HepG2 (cell line): ENCODE data around the gene UBXN6. TPM values are rescaled to one million over a fixed set of nuclear protein-coding genes. Genes with fewer than 3 reads are reported as not detected.

Experiments
- CC2D1A ChIP-seq: sonication (generic); formaldehyde crosslinking; IDR thresholded peaks from 2 replicates; pipeline ENCODE4 v1.8.1; 2023; ENCODE audit warnings: mild to moderate bottlenecking, missing genetic modification reagents
- CREB1 ChIP-seq, 2 experiments: fragments of 450-650 bp in 1 of 2; IDR thresholded peaks; 2 replicates each; pipeline ENCODE4 v1.6.1; 2016 to 2017; ENCODE audit warnings: control low read depth in 1 of 2, mild to moderate bottlenecking in 1 of 2, missing compliant biosample characterization in 1 of 2, missing genetic modification characterization in 1 of 2
- FOXA3 ChIP-seq: IDR thresholded peaks from 2 replicates; pipeline ENCODE4 v1.6.1; 2016; ENCODE audit warnings: missing genetic modification reagents, missing compliant biosample characterization
- GPN1 ChIP-seq: sonication (generic); formaldehyde crosslinking; IDR thresholded peaks from 2 replicates; pipeline ENCODE4 v1.5.1; 2020; ENCODE audit warnings: missing genetic modification reagents, borderline replicate concordance
- HNRNPLL ChIP-seq: fragments of 200-400 bp; formaldehyde crosslinking; IDR thresholded peaks from 2 replicates; pipeline ENCODE4 v1.6.1; 2017; ENCODE audit warnings: mild to moderate bottlenecking, low read depth, low read length; ENCODE audit not compliant: poor library complexity, severe bottlenecking
- PHF5A ChIP-seq: IDR thresholded peaks from one replicate; pipeline ENCODE4 v1.6.1; 2018; ENCODE audit warnings: low read depth, missing genetic modification reagents; ENCODE audit not compliant: unreplicated experiment
- RBM22 ChIP-seq: fragments of 200-400 bp; formaldehyde crosslinking; optimal IDR thresholded peaks from 2 replicates; pipeline ENCODE3; 2017; ENCODE audit warnings: mild to moderate bottlenecking, low read length, moderate library complexity
- RFXANK ChIP-seq: IDR thresholded peaks from 2 replicates; pipeline ENCODE4 v1.6.1; 2016
- SMAD3 ChIP-seq: sonication (generic); formaldehyde crosslinking; IDR thresholded peaks from 2 replicates; pipeline ENCODE4 v1.4.0; 2020; ENCODE audit warnings: missing genetic modification reagents
- TEAD2 ChIP-seq: sonication (generic); formaldehyde crosslinking; IDR thresholded peaks from 2 replicates; pipeline ENCODE4 v1.9.0; 2021; ENCODE audit warnings: missing genetic modification reagents
- TMF1 ChIP-seq: sonication (generic); formaldehyde crosslinking; IDR thresholded peaks from 2 replicates; pipeline ENCODE4 v1.8.1; 2022; ENCODE audit warnings: low read depth, missing genetic modification reagents
- ZNF670 ChIP-seq: sonication (generic); formaldehyde crosslinking; IDR thresholded peaks from 2 replicates; pipeline ENCODE4 v1.8.0; 2022; ENCODE audit warnings: mild to moderate bottlenecking, missing genetic modification reagents, borderline replicate concordance
- ZNF850 ChIP-seq: sonication (generic); formaldehyde crosslinking; conservative IDR thresholded peaks from 2 replicates; pipeline ENCODE4 v1.9.0; 2021; ENCODE audit warnings: mild to moderate bottlenecking, missing genetic modification reagents
- ZSCAN21 ChIP-seq: sonication (generic); formaldehyde crosslinking; IDR thresholded peaks from 2 replicates; pipeline ENCODE4 v1.8.0; 2022; ENCODE audit warnings: mild to moderate bottlenecking, missing genetic modification reagents, moderate library complexity, borderline replicate concordance
- polyA plus RNA-seq, 8 experiments: library from polyadenylated mRNA; depleted of rRNA in 3 of 8; stranded (reverse) in 7 of 8; unstranded in 1 of 8; fragments of >200 nt; fragmentation: Illumina TruSeq in 4 of 8; extraction: Trizol in 4 of 8; gene quantifications; 2 replicates each; pipeline versions ENCODE4 v1.2.1 to v1.2.3, GENCODE V29; 2011 to 2016; ENCODE audit warnings: low read depth in 4 of 8, missing spikeins in 1 of 8, mixed read lengths in 1 of 8; ENCODE audit not compliant: insufficient read depth in 1 of 8
- total RNA-seq, 5 experiments: library from RNA; depleted of rRNA; stranded (reverse); fragments of >200 nt; fragmentation: Illumina TruSeq; extraction: Trizol; gene quantifications; 2 replicates each; pipeline ENCODE4 v1.2.3, GENCODE V29; 2016; ENCODE audit warnings: low read depth in 1 of 5
- TF ChIP-seq, protein P1 (sequence below): sonication (generic); formaldehyde crosslinking; IDR thresholded peaks from 2 replicates; pipeline ENCODE4 v1.4.0; 2020; ENCODE audit warnings: missing genetic modification reagents
- TF ChIP-seq, protein P2 (sequence below): sonication (generic); formaldehyde crosslinking; IDR thresholded peaks from 2 replicates; pipeline ENCODE4 v1.9.0; 2021; ENCODE audit warnings: missing genetic modification reagents, borderline replicate concordance
- TF ChIP-seq, protein P3 (sequence below): sonication (generic); formaldehyde crosslinking; IDR thresholded peaks from 2 replicates; pipeline ENCODE4 v1.4.0; 2020; ENCODE audit warnings: mild to moderate bottlenecking, low read depth, missing genetic modification reagents
- TF ChIP-seq, protein P4 (sequence below): sonication (generic); formaldehyde crosslinking; conservative IDR thresholded peaks from 2 replicates; pipeline ENCODE4 v1.8.0; 2022; ENCODE audit warnings: missing genetic modification reagents

UBXN6 gene
- total and polyA plus RNA-seq, 2 of the 13 experiments (the other 11 are each of a cell fraction or from before 2014, with no cell fraction given) = 34.9 to 35.5 TPM

DNA sequence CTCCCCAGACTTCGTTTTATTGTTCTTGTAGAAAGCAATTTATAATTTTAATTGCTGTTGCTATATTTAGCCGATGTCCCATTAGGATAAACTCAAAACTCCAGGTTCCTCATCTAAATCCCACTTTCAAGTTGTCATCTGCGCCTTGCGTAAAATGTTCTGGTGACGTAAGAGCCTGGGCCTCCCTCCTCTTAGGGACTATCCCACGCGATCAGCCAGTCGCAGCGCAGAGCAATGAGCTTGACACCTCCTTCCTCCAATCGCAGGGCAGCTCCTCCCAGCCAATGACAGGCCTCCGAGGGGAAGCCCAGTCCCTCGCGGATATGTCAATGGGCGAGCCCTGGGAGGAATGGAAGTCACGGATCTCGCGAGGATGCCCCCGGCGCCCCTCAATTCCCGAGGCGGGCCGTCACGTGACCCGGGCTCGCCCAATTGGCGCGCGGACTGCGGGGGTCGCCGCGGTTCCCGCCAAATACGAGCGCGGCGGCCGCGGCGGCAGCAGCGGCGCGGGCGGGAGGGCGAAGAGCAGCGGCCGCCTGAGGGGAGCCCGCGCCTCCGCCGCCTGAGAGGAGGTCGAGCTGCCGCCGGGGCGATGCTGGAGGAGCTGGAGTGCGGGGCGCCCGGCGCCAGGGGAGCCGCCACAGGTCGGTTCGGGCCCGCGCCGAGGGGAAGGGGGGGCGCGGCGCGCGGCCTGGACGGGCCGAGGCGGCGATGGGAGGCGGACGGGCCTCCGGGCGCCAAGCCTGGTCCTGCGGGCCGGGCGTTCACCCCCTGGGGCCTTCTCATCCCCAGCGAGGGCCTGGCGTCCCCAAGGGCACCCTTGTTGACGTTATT is 55.2 kb downstream of the UBXN6 start, which contains the start of gene CHAF1A (continued):
- TF ChIP-seq, protein P1, sequence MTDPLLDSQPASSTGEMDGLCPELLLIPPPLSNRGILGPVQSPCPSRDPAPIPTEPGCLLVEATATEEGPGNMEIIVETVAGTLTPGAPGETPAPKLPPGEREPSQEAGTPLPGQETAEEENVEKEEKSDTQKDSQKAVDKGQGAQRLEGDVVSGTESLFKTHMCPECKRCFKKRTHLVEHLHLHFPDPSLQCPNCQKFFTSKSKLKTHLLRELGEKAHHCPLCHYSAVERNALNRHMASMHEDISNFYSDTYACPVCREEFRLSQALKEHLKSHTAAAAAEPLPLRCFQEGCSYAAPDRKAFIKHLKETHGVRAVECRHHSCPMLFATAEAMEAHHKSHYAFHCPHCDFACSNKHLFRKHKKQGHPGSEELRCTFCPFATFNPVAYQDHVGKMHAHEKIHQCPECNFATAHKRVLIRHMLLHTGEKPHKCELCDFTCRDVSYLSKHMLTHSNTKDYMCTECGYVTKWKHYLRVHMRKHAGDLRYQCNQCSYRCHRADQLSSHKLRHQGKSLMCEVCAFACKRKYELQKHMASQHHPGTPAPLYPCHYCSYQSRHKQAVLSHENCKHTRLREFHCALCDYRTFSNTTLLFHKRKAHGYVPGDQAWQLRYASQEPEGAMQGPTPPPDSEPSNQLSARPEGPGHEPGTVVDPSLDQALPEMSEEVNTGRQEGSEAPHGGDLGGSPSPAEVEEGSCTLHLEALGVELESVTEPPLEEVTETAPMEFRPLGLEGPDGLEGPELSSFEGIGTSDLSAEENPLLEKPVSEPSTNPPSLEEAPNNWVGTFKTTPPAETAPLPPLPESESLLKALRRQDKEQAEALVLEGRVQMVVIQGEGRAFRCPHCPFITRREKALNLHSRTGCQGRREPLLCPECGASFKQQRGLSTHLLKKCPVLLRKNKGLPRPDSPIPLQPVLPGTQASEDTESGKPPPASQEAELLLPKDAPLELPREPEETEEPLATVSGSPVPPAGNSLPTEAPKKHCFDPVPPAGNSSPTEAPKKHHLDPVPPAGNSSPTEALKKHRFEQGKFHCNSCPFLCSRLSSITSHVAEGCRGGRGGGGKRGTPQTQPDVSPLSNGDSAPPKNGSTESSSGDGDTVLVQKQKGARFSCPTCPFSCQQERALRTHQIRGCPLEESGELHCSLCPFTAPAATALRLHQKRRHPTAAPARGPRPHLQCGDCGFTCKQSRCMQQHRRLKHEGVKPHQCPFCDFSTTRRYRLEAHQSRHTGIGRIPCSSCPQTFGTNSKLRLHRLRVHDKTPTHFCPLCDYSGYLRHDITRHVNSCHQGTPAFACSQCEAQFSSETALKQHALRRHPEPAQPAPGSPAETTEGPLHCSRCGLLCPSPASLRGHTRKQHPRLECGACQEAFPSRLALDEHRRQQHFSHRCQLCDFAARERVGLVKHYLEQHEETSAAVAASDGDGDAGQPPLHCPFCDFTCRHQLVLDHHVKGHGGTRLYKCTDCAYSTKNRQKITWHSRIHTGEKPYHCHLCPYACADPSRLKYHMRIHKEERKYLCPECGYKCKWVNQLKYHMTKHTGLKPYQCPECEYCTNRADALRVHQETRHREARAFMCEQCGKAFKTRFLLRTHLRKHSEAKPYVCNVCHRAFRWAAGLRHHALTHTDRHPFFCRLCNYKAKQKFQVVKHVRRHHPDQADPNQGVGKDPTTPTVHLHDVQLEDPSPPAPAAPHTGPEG (CRISPR knock-in tag) = peak; percentile 98
- TF ChIP-seq CC2D1A (CRISPR knock-in tag) (no peak), ZSCAN21 (CRISPR knock-in tag) (peak; percentile 27; the same call in 1 of the 2 replicates), RBM22 (no peak), PHF5A (no peak), ZNF670 (no peak), FOXA3 (CRISPR knock-in tag) (peak; percentile 33), SMAD3 (CRISPR knock-in tag) (no peak), ZNF850 (CRISPR knock-in tag) (no peak), RFXANK (no peak), CREB1 (IDR thresholded peaks at IDR 0.05) (peak; percentile 98), CREB1 (CRISPR knock-in tag; IDR thresholded peaks at IDR 0.05) (peak; percentile 94), TMF1 (CRISPR knock-in tag) (peak; percentile 91), HNRNPLL (peak; percentile 28), GPN1 (CRISPR knock-in tag) (no peak), TEAD2 (no peak)
- TF ChIP-seq, protein P2, sequence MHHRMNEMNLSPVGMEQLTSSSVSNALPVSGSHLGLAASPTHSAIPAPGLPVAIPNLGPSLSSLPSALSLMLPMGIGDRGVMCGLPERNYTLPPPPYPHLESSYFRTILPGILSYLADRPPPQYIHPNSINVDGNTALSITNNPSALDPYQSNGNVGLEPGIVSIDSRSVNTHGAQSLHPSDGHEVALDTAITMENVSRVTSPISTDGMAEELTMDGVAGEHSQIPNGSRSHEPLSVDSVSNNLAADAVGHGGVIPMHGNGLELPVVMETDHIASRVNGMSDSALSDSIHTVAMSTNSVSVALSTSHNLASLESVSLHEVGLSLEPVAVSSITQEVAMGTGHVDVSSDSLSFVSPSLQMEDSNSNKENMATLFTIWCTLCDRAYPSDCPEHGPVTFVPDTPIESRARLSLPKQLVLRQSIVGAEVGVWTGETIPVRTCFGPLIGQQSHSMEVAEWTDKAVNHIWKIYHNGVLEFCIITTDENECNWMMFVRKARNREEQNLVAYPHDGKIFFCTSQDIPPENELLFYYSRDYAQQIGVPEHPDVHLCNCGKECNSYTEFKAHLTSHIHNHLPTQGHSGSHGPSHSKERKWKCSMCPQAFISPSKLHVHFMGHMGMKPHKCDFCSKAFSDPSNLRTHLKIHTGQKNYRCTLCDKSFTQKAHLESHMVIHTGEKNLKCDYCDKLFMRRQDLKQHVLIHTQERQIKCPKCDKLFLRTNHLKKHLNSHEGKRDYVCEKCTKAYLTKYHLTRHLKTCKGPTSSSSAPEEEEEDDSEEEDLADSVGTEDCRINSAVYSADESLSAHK = no peak
- TF ChIP-seq, protein P3, sequence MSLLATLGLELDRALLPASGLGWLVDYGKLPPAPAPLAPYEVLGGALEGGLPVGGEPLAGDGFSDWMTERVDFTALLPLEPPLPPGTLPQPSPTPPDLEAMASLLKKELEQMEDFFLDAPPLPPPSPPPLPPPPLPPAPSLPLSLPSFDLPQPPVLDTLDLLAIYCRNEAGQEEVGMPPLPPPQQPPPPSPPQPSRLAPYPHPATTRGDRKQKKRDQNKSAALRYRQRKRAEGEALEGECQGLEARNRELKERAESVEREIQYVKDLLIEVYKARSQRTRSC (CRISPR knock-in tag) = no peak
- TF ChIP-seq, protein P4, sequence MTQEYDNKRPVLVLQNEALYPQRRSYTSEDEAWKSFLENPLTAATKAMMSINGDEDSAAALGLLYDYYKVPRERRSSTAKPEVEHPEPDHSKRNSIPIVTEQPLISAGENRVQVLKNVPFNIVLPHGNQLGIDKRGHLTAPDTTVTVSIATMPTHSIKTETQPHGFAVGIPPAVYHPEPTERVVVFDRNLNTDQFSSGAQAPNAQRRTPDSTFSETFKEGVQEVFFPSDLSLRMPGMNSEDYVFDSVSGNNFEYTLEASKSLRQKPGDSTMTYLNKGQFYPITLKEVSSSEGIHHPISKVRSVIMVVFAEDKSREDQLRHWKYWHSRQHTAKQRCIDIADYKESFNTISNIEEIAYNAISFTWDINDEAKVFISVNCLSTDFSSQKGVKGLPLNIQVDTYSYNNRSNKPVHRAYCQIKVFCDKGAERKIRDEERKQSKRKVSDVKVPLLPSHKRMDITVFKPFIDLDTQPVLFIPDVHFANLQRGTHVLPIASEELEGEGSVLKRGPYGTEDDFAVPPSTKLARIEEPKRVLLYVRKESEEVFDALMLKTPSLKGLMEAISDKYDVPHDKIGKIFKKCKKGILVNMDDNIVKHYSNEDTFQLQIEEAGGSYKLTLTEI = no peak
